Endothelial cell of umbilical vein (primary cell): ENCODE results near the gene TNS1.

Experiments used
- EZH2 ChIP-seq: IDR thresholded peaks from 2 replicates; pipeline ENCODE4 v1.6.1; 2012; ENCODE audit warnings: borderline replicate concordance, low read depth, mild to moderate bottlenecking, moderate library complexity, low read length, inconsistent platforms; ENCODE audit not compliant: severe bottlenecking
- JUN ChIP-seq: IDR thresholded peaks from 2 replicates; pipeline ENCODE4 v1.6.1; 2011; ENCODE audit warnings: borderline replicate concordance, low read depth; ENCODE audit not compliant: insufficient read length, insufficient read depth
- POLR2A ChIP-seq: IDR thresholded peaks from 2 replicates; pipeline ENCODE4 v1.6.1; 2012; ENCODE audit warnings: low read depth, mild to moderate bottlenecking, control low read depth, low read length
- POLR2AphosphoS5 ChIP-seq: IDR thresholded peaks from 2 replicates; pipeline ENCODE4 v1.6.1; 2012; ENCODE audit warnings: low read depth, mild to moderate bottlenecking, control low read depth, low read length, moderate library complexity; ENCODE audit not compliant: insufficient read depth
- TF ChIP-seq, protein P1 (sequence below), 2 donors: IDR thresholded peaks; 1 replicate in 1 of 2; 2 replicates in 1 of 2; pipeline ENCODE4 v1.5.1; 2011; ENCODE audit warnings: low read length in 2 of 2, mild to moderate bottlenecking in 2 of 2, moderate library complexity in 2 of 2, control low read depth in 1 of 2, inconsistent platforms in 1 of 2, low read depth in 1 of 2; ENCODE audit not compliant: insufficient read depth in 1 of 2; ENCODE audit errors: extremely low read depth in 1 of 2
- TF ChIP-seq, protein P2 (sequence below): IDR thresholded peaks from 2 replicates; pipeline ENCODE4 v1.6.1; 2011; ENCODE audit not compliant: insufficient read depth, insufficient read length

DNA sequence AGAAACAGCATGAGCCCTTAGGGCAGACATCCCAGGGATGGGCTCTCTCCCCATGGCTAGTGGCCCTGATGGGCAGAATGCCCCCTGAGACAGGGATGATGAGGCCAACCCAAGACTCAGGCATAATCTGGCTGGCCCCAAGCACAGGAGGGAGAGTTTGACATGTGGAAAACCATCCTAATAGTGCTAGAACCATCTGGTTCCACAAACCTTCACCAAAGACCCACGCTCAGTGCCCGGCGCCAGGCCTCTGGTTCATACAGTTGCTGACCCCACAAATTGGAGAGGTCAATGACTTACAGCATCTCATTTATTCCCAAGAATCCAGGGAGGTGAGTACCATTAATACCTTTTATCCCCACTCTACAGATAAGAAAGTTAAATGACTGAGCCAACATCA lies 95.5 kb downstream of the TNS1 start:
- TF ChIP-seq, protein P1, sequence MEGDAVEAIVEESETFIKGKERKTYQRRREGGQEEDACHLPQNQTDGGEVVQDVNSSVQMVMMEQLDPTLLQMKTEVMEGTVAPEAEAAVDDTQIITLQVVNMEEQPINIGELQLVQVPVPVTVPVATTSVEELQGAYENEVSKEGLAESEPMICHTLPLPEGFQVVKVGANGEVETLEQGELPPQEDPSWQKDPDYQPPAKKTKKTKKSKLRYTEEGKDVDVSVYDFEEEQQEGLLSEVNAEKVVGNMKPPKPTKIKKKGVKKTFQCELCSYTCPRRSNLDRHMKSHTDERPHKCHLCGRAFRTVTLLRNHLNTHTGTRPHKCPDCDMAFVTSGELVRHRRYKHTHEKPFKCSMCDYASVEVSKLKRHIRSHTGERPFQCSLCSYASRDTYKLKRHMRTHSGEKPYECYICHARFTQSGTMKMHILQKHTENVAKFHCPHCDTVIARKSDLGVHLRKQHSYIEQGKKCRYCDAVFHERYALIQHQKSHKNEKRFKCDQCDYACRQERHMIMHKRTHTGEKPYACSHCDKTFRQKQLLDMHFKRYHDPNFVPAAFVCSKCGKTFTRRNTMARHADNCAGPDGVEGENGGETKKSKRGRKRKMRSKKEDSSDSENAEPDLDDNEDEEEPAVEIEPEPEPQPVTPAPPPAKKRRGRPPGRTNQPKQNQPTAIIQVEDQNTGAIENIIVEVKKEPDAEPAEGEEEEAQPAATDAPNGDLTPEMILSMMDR (IDR thresholded peaks at IDR 0.05; ENCODE audit: extremely low read depth in 1 of 2, insufficient read depth in 1 of 2, low read depth in 1 of 2, low read length in 2 of 2): no peak
- TF ChIP-seq POLR2A (no peak), JUN (no peak), POLR2AphosphoS5 (no peak), EZH2 (no peak)
- TF ChIP-seq, protein P2, sequence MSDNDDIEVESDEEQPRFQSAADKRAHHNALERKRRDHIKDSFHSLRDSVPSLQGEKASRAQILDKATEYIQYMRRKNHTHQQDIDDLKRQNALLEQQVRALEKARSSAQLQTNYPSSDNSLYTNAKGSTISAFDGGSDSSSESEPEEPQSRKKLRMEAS: no peak
